ENCODE results near the gene SRGAP3.

GRCh38 chr3:9013782-9014563 lies 235.5 kb downstream of the SRGAP3 start:
- no peak for TF ChIP-seq CTCF (IDR thresholded peaks at IDR 0.05)
- no peak for TF ChIP-seq POLR2A (IDR thresholded peaks at IDR 0.05)
